ENCODE results near the gene IQSEC3.

Gene IQSEC3

GRCh38 chr12:163406-163986, 96.9 kb downstream of the IQSEC3 start:
- no peak overlapping the region for H3K4me3 ChIP-seq (ENCODE audit: low read depth, low read length)
- H3K9me3 ChIP-seq (ENCODE audit: control insufficient read depth, insufficient read depth, low read depth, low read length) = no peaks in the 10 kb centered on the region
- CTCF ChIA-PET = interaction anchor here (1.9 kb wide), 1 partner anchor 10 kb away, joined by 6 read pairs; no protein-coding TSS in a partner anchor
- H3K4me1 ChIP-seq (ENCODE audit: control insufficient read depth, insufficient read depth, low read length) = no peaks in the 10 kb centered on the region
- TF ChIP-seq, protein P1, sequence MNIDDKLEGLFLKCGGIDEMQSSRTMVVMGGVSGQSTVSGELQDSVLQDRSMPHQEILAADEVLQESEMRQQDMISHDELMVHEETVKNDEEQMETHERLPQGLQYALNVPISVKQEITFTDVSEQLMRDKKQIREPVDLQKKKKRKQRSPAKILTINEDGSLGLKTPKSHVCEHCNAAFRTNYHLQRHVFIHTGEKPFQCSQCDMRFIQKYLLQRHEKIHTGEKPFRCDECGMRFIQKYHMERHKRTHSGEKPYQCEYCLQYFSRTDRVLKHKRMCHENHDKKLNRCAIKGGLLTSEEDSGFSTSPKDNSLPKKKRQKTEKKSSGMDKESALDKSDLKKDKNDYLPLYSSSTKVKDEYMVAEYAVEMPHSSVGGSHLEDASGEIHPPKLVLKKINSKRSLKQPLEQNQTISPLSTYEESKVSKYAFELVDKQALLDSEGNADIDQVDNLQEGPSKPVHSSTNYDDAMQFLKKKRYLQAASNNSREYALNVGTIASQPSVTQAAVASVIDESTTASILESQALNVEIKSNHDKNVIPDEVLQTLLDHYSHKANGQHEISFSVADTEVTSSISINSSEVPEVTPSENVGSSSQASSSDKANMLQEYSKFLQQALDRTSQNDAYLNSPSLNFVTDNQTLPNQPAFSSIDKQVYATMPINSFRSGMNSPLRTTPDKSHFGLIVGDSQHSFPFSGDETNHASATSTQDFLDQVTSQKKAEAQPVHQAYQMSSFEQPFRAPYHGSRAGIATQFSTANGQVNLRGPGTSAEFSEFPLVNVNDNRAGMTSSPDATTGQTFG (tag by site-specific recombination; IDR thresholded peaks at IDR 0.05; ENCODE audit: borderline replicate concordance) = no peak
- TF ChIP-seq ZSCAN18 (tag by site-specific recombination; IDR thresholded peaks at IDR 0.05) (no peak), ZNF362 (tag by site-specific recombination; IDR thresholded peaks at IDR 0.05) (no peak), ZNF449 (tag by site-specific recombination; IDR thresholded peaks at IDR 0.05) (no peak), ZFHX2 (tag by site-specific recombination; conservative IDR thresholded peaks at IDR 0.05) (peak; percentile 47), ZNF776 (tag by site-specific recombination; IDR thresholded peaks at IDR 0.05; ENCODE audit: borderline replicate concordance) (no peak), YY1 (tag by site-specific recombination; IDR thresholded peaks at IDR 0.05) (no peak), ZXDB (tag by site-specific recombination; IDR thresholded peaks at IDR 0.05) (no peak), EGR2 (tag by site-specific recombination; IDR thresholded peaks at IDR 0.05; ENCODE audit: low read depth) (peak; percentile 71)
- TF ChIP-seq, protein P2, sequence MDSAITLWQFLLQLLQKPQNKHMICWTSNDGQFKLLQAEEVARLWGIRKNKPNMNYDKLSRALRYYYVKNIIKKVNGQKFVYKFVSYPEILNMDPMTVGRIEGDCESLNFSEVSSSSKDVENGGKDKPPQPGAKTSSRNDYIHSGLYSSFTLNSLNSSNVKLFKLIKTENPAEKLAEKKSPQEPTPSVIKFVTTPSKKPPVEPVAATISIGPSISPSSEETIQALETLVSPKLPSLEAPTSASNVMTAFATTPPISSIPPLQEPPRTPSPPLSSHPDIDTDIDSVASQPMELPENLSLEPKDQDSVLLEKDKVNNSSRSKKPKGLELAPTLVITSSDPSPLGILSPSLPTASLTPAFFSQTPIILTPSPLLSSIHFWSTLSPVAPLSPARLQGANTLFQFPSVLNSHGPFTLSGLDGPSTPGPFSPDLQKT (IDR thresholded peaks at IDR 0.05; ENCODE audit: borderline replicate concordance, low read depth, low read length) = no peak
- TF ChIP-seq, protein P3, sequence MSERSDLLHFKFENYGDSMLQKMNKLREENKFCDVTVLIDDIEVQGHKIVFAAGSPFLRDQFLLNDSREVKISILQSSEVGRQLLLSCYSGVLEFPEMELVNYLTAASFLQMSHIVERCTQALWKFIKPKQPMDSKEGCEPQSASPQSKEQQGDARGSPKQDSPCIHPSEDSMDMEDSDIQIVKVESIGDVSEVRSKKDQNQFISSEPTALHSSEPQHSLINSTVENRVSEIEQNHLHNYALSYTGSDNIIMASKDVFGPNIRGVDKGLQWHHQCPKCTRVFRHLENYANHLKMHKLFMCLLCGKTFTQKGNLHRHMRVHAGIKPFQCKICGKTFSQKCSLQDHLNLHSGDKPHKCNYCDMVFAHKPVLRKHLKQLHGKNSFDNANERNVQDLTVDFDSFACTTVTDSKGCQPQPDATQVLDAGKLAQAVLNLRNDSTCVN (tag by site-specific recombination; optimal IDR thresholded peaks at IDR 0.05) = no peak
- no peak overlapping the region for H3K27ac ChIP-seq (ENCODE audit: extremely low read depth, low read depth, low read length)
- no peaks in the 10 kb centered on the region for H3K36me3 ChIP-seq (ENCODE audit: control insufficient read depth in 2 of 2, insufficient read depth in 1 of 2, low read length in 2 of 2)
- POLR2A ChIA-PET = no interaction called here

DNA sequence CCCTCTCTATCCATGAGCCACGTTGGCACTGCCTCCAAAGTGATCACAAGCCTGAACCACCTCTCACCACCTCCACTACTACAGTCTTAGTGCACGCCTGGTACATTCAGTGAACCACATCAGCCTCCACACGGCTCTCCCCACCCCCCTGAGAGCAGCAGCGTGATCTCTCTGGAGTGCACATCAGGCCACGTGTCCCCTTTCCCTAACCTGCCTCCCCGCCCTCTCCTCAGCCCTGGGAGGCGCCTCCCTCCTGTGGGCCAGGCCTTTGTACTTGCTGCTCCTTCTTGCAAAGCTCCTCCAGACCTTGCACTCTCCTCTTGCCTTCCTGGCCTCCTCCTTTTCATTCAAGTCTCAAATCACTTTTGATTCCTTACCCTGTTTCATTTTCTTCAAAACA, 97.6 kb downstream of the IQSEC3 start:
- POLR2A ChIA-PET = no interaction called here
- Histone ChIP-seq H3K27ac (ENCODE audit: extremely low read depth, low read depth, low read length) (no peak overlapping the region), H3K4me1 (ENCODE audit: control insufficient read depth, insufficient read depth, low read length) (no peaks in the 10 kb centered on the region), H3K4me3 (ENCODE audit: low read depth, low read length) (no peak overlapping the region), H3K36me3 (ENCODE audit: control insufficient read depth in 2 of 2, insufficient read depth in 1 of 2, low read length in 2 of 2) (no peaks in the 10 kb centered on the region), H3K9me3 (ENCODE audit: control insufficient read depth, insufficient read depth, low read depth, low read length) (no peaks in the 10 kb centered on the region)
- CTCF ChIA-PET = interaction anchor here (1.2 to 1.4 kb wide), 2 partner anchors 11 to 24 kb away, joined by 3 to 8 read pairs; no protein-coding TSS in a partner anchor
- TF ChIP-seq KLF1 (tag by site-specific recombination; IDR thresholded peaks at IDR 0.05) = peak; percentile 70
- no peak for TF ChIP-seq ZNF311 (tag by site-specific recombination; IDR thresholded peaks at IDR 0.05; ENCODE audit: borderline replicate concordance)
- TF ChIP-seq GLIS1 (tag by site-specific recombination; IDR thresholded peaks at IDR 0.05) = peak; percentile 87
- TF ChIP-seq, protein P4, sequence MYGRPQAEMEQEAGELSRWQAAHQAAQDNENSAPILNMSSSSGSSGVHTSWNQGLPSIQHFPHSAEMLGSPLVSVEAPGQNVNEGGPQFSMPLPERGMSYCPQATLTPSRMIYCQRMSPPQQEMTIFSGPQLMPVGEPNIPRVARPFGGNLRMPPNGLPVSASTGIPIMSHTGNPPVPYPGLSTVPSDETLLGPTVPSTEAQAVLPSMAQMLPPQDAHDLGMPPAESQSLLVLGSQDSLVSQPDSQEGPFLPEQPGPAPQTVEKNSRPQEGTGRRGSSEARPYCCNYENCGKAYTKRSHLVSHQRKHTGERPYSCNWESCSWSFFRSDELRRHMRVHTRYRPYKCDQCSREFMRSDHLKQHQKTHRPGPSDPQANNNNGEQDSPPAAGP (tag by site-specific recombination; IDR thresholded peaks at IDR 0.05) = no peak
- no peak for TF ChIP-seq ZNF10 (tag by site-specific recombination; IDR thresholded peaks at IDR 0.05)
- no peak for TF ChIP-seq KLF16 (tag by site-specific recombination; IDR thresholded peaks at IDR 0.05)
- no peak for TF ChIP-seq ZNF501 (tag by site-specific recombination; IDR thresholded peaks at IDR 0.05)
- TF ChIP-seq ZNF837 (tag by site-specific recombination; IDR thresholded peaks at IDR 0.05) = no peak
- no peak for TF ChIP-seq ZNF398 (tag by site-specific recombination; IDR thresholded peaks at IDR 0.05)
- no peak for TF ChIP-seq ZNF37A (tag by site-specific recombination; IDR thresholded peaks at IDR 0.05)
- TF ChIP-seq ZNF146 (tag by site-specific recombination; IDR thresholded peaks at IDR 0.05) = no peak
